Stimulated activated CD4-positive, alpha-beta T cell treated with anti-CD3 and anti-CD28 coated beads, TNF-alpha, amount 100 ng/mL, for 48 hours (primary cell): ENCODE results near the gene C1QTNF9B.
"Not testable (repeated sequence)": the region's sequence is repeated elsewhere in the genome, so short reads cannot be mapped to it uniquely, and the experiment has no call there.

Experiments
- DNase-seq, 3 donors: peaks; one replicate each; pipeline ENCODE4 v3.0.0-alpha.2; 2020; ENCODE audit warnings: low read depth in 3 of 3

The C1QTNF9B gene

DNA sequence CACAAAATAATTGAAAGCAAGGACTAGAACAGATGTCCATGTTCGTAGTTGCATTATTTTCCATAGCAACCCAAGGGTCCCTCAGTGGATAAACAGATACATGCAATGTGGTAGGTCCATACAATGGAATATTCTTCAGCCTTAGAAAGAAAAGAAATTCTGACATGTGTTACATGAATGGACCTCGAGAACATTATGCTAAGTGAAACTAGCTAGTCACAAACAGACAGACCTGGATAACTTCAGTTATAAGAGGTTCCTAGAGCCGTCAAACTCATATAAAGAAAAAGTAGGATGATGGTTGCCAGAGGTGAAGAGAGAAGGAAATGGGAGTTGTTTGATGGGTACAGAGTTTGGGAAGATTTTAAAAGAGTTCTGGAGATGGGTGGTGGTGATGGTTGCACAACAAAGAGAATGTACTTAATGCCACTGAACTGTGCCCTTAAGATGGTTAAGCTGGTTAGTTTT, at the start of gene C1QTNF9B:
C1QTNF9B (minus strand) TSS at position 51 of the 468 bp plus-strand sequence.
- not testable (repeated sequence) for DNase-seq

DNA sequence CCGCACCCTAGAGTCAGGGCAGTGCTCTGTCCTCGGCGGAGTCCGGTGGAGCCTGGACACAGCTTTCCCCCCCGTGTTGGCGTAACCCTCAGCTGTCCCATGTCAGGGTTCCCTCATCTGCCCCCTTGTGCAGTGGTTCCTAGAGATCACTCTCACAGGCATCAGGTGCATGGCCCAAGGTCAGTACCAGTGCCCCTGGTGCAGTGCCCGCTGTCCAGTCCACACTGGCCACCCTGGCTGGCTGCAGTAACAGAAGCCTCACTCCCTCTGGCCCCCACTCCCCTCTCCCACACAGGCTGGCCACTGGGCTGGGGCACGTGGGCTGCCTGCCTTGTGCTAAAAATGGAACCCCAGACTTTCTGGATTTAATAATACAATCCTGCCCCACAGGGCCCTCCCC, 49.6 kb upstream of the C1QTNF9B start:
- DNase-seq: no peak

DNA sequence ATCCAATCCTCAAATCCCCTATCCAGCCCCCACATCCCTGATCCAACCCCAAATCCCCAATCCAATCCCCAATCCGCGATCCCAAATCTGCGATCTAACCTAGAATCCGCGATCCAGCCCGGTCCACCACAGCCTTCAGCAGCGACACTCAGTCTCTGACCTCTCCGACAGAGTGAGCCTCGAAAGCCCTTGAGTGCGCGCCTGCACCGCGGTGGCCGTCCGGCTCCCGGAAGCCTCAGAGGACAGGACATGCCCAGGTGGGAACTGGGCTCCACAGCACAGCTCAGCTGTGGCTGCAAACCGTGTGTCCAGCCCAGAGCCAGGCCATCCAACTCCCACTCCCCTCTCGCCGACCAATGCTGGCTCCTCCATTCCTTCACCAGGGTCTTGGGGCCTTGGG, 48.8 kb upstream of the C1QTNF9B start:
- no peak for DNase-seq

DNA sequence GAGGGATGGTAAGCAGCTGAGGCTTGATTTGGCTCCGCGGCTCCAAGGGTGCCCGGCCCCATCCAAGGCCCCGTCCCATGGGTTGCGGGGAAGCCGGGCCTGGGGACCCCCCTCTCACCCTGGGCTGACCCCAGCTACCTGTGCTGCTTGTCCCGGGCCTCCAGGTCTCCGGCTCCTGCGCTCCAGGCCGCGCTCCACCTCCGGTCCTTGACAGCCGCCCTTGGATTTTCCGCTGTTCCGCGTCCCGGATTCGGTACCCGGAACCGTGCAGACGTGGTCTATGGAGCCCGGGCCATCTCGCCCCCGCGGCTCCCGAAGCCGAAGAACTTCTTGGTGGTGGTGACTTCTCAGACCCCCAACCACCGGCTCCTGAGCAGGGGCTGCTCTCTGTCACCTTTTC, 48.3 kb upstream of the C1QTNF9B start:
- no peak for DNase-seq

DNA sequence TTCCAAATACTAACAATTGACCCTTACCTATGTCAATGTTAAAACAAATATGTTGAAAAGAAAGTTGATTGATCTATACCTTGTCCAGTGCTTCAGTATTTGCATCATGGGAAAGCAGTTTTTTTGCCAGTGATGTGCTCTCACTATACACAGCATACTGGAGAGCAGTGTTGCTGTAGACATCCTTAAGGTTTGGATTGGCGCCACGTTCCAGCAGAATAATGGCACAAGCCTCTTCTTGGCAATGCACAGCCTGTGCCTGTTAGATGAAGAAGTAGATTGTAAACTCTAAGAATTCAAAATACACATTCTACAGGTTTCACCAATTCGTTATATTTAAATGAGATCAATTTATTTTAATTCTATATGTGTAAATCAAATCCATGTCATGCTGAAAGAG, 43.9 kb upstream of the C1QTNF9B start:
- no peak for DNase-seq

DNA sequence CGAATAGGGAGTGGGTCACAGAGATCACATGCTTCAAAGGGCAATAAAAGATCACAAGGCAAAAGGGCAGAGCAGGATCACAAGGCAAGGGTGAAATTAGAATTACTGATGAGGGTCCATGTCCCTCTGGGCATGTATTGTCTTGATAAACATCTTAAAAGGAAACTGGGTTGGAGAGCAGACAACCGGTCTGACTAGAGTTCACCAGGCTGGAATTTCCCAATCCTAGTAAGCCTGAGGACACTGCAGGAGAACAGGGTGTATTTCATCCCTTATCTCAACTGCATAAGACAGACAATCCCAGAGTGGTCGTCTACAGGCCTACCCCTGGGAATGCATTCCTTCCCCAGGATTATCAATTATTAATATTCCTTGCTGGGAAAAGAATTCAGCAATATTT, 42.4 kb upstream of the C1QTNF9B start:
- DNase-seq: not testable (repeated sequence)

DNA sequence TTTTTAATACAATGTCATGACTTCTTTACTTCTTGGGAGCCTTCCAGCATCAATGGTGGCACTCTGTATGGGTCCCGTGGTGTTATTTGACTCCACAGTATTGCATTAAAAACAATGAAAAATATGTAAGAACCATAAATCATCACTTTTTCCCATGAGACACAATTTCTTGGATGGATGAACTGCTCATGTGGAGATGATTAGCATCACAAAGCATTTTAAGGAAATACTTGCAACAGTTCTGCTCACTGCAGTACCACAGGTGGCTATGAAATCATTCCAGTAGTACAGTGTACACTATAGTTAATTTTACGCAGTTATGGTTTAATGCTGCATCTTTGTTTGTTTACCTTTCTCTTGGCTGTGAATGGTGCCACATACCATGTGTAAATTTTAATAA, 37.2 kb upstream of the C1QTNF9B start:
- DNase-seq: no peak

DNA sequence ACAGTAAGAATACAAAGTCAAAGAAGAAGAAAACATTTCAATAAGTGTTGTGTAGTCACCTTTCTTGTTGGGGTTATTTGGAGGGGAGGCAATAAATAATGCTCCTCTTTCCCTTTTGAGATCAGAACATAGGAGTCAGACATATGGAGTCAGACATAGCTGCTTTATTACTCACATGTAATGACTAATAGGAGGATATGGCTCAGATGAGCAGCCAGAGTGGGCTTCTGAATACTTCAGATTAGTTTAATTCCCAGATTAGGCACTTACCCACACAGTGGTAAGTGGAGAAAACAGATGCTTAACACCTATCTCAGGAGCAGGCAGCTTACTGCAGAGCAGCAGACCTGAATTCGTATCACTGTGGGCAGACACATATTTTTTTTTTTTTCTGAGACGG, 31.7 kb upstream of the C1QTNF9B start:
- DNase-seq: no peak

DNA sequence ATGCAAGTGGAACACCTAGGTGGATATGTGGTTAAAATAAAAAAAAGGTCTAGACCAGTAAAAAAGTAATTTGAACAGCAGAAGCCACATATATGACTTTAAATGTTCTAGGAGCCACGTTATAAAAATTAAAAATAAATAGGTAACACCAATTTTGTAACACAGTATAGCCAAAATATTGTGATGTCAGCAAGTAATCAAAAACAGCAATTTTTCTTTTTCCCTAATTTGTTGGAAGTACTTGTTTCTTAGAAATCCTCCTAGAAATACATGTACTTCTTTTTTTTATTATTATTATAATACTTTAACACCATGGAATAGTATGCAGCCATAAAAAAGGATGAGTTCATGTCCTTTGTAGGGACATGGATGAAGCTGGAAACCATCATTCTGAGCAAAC, 25.7 kb upstream of the C1QTNF9B start:
- DNase-seq: no peak

DNA sequence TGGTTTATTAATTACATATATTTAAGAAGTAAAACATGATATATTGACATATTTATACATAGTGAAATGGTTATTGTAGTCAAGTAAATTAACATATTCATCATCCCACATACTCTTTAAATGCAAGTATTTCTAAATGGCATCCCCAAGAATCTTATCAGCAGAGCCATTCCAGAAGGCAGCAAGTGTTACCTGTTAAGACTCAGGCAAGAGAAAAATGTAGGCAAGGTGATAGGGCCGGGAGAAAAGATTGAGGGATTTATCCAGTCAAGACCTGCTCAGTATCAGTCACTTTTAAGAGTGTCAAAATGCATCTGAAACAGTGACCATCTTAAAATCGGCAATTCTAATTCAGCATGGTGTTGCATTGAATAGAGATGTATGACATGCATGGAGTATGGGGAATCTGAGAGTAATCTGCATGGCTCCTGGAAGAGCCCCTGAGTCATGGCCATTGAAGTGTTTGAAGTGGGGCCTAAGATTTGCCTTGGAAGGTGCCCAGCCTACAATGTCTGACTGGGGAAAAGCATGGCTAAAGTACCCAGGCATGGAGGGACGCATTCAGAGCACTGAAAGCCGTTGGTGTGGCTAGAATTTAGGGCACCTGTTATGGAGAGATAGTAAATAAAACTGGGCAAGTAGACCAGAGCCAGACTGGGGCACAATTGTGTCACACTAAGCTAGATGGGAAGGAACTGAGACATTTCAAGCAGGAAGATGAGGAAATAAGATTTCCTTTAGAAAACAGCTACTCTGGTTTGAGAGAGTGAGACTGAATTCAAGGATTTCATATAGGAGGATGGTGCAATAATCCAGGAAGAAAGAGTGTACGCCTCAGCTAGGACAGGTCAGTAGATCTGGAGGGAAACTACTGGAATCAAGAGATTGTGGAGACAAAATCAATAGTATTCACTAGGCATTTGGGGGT, 25.0 kb upstream of the C1QTNF9B start:
- DNase-seq: no peak

DNA sequence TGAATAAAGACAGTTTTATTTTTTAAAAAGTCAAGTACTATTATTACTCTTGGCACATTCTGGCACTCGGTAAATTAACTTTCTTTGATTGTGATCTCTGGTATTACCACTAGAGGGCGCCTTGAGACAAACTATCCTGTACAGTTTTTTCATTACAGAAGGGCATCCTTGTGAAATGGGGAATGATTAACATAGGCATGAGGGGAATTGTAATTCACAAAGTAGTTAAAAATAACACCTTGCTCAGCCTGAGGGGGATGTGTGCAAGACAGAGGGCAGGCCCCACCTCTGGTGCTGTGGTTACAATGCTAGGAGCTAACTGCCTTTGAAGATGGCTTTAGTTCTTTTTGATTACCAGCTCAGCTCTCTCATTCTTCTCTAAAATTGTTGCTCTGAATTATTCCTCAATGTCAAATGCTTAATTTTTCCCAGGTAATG, 24.2 kb upstream of the C1QTNF9B start:
- no peak for DNase-seq

DNA sequence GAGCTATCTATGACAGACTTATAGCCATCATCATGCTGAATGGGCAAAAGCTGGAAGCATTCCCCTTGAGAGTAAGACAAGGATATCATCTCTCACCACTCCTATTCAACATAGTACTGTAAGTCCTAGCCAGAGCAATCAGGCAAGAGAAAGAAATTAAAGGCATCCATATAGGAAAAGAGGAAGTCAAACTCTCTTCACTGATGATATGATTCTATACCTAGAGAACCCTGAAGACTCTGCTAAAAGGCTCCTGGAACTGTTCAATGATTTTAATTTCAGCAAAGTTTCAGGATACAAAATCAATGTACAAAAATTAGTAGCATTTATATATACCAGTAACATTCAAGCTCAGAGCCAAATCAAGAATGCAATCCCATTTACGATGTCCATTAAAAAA, 21.7 kb upstream of the C1QTNF9B start:
- no peak for DNase-seq

DNA sequence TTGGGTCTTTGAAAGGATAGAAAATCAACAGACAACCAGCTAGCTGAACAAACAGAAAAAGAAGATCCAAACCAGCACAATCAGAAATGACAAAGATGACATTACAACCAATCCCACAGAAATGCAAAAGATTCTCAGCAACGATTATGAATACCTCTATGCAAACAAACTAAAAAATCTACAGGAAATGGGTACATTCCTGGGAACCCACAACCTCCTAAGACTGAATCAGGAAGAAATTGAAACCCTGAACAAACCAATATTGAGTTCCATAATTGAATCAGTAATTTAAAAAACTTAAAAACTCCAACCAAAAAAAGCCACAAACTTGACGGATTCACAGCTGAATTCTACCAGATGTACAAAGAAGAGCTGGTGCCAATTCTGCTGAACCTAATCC, 20.9 kb upstream of the C1QTNF9B start:
- no peak for DNase-seq

DNA sequence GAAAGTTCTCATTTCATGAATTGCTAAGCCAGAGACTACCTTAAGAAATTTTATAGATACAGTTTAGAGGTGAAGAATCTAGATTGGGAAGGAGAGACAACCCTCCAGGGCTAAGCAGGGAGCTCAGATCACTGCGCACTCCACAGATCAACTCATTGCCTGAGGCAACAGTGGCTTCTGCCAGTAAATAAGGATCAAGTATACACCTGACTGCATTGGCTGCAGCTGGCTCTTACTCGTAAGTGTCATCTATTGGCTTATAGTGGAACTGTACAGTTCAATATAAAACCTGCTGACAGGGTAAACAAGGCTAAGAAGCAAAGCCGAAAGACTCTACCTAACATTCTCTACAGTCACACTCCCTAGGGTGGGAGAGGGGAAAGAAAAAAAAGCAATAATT, 18.0 kb upstream of the C1QTNF9B start:
- no peak for DNase-seq

DNA sequence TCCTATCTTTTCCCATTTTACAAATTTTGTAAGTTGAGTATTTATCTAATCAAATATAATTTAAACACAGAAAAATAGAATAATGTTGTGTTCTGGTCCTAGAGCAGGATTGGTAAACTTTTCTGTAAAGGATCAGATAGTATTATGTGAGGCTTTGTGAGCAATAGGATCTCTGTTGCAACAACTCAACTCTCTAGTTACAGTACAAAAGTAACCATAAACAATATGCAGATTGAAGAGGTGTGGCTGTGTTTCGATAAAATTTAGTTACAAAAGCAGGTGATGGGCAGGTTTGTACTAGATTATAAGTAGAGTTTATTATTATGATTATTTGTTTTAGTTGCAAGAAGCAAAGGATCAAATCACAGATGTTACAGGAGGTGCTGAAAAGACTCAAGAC, 15.2 kb upstream of the C1QTNF9B start:
- DNase-seq: no peak

DNA sequence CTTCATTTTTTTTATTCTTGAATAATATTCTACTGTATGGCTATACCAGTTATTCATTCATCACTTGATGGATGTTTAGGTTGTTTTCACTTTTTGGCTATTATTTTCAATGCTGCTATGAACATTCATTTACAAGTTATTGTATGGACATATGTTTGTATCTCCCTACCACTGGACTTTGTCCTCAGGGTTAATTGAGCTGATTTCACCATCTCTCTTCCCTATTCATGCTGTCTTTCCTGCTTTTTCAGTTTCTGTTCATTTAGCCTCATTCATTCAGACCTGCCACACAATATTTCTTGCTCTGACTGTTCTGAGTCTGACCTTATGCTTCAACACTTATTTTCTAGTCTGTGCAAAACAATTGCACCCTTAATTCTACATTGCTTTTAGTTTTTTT, 12.3 kb upstream of the C1QTNF9B start:
- DNase-seq: no peak

DNA sequence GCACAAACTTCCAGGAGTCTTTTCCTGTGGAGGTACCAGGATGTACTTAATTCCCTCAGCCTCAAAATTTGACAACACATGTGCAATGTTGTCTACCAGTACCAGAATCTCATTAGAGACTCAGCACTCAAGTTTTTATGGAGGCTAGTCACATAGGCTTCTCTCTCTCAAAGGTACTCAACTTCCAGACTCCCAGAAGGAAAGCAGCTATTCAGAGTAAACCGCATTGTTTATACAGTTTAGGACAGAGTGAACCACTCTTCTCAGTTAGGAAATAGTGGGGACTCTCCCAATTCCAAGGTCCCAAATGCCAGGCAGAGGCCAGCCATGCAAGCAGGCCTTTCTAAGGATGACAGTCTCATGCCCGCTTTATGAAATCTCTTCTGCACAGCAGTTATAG, 8.5 kb upstream of the C1QTNF9B start:
- DNase-seq: no peak

DNA sequence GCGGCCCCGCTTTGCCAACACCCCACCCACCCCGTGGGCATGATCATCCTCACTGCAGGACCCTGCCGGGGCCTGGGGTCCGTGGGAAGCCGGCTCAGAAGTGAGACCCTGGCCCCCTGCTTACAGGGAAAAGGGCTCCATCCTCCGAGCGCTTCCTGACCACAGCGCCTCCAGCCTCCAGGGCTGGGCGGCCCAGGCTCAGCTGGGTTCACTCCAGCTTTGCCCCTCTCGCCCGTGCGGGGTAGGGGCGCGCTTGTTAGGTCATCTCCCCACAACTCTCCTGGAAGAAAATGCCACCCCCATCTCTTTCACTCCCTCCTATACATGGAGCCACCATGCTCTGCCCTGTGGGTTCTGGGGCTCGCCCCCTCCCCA, 6.6 kb upstream of the C1QTNF9B start:
- DNase-seq: no peak

DNA sequence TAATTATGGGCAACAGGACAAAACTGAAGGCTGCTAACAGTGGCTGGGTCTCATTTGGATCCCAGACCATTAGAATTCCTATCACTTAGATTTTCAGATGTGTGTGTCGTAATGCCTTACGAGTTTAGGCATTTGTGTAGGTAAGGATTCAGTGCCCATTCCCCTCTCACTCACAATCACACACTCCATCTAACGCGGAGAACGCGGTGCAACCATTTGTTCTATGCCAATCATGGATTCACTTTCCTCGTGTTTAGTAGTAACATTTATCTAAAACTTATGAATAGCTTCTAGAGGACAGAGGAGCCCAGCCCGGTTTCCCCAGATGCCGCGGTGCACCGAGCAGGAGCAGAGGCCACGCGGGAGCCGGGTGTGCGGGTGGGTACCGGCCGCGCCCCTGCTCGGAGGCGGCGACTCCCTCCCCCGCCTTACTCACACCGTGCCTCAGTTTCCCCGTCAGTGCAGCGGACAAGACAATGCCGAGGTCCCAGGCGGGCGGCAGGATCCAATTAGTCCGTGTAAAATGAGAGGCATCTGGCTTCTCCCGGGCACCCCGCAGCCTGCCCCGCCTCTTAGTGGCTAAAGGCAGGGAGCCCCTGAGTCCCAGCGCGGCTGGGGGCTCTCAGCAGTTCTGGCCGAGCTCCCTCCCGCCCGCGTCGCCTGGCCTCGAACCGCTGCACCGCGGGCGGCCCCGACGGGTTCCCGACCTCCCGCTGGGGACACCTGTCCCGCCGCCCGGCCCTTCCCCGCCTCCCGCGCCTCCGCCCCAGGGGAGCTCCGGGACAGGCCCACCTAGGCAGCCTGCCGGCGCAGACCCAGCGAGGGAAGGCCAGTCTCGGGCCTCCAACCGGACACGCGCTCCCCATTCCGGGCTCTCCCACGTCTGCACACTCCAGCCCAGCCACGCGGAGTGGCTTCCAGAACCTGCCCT, 5.9 kb upstream of the C1QTNF9B start:
- no peak for DNase-seq

DNA sequence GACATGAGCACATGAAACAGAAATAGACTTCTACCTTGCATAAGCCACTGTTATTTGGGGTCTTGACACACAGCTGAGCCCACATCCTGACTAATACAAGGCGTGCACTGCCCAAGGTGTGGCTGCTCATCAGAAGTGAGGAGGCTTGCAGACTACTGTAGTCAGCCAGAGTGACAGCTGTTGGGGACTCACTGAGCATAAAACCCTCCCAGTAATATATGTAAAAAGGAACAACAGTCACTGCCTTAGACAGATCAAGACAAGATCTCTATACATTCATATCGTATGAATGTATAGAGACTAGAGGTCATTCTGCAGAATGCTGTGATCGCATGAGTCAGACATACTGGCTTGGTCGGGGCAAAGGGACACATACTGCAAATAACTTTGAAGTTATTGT, 4.1 kb upstream of the C1QTNF9B start:
- no peak for DNase-seq

DNA sequence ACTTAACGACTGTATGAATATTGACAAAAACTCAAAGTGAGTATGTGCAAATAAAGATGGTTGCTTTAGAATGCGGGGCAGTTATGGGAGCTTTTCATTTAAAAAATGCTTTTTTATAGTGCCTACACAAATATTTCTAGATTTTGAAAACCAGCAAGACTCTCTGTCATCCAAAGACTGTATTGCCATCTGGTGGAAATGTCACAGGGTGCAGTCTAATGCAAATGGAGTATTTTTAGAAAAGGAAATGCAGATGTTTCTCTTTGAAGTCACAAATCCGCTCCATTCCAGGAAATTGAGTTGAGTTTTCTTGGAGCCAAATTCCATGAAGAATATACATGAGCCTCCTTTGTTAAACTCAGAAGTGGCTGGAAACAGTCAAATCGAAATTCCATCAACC, 2.3 kb upstream of the C1QTNF9B start:
- peak in 1 of 3 donors; percentile 19 for DNase-seq

DNA sequence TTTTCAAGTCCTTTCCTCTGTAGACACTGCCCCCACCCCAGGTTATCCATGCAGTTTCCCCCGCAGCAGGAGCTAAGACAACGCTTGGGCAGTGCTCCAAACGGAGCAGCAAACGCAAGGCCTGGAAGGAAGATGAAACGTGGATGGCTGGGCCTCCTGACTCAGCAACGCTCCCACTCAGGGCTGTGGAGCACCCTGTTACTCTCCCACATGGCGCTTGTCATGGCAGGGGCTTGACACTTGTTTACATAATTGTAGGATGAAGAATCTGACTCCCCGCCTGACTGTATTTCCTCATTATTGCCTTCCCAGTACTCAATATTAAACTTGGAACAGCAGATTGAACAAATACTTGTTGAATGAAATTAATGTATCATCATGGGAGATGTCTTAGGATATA, 799 bp upstream of the C1QTNF9B start:
- no peak for DNase-seq

DNA sequence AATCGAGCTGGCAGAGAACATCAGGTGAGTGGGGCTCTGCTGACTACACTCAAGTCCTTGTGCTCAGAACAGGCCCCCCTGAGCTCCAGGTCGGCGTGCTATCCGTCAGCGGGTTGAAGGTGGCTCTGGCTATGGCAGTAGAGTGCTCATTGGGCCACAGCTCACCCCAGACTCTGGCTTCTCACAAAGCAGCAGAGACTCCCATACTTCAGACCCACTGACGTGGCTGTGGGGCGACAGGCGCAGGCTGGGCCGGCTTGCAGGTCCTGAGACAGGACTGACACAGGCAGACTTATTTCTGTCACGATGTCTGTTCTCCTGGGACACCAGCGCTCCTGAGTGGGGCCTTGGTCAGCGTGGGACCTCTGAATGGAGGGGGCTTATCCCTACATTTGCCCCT, 2.6 kb downstream of the C1QTNF9B start:
- DNase-seq: not testable (repeated sequence)
